ENCODE measurements around the gene MAD2L1BP.
"Not testable (repeated sequence)": the region's sequence is repeated elsewhere in the genome, so short reads cannot be mapped to it uniquely, and the experiment has no call there.

Gene MAD2L1BP, protein sequence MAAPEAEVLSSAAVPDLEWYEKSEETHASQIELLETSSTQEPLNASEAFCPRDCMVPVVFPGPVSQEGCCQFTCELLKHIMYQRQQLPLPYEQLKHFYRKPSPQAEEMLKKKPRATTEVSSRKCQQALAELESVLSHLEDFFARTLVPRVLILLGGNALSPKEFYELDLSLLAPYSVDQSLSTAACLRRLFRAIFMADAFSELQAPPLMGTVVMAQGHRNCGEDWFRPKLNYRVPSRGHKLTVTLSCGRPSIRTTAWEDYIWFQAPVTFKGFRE

DNA sequence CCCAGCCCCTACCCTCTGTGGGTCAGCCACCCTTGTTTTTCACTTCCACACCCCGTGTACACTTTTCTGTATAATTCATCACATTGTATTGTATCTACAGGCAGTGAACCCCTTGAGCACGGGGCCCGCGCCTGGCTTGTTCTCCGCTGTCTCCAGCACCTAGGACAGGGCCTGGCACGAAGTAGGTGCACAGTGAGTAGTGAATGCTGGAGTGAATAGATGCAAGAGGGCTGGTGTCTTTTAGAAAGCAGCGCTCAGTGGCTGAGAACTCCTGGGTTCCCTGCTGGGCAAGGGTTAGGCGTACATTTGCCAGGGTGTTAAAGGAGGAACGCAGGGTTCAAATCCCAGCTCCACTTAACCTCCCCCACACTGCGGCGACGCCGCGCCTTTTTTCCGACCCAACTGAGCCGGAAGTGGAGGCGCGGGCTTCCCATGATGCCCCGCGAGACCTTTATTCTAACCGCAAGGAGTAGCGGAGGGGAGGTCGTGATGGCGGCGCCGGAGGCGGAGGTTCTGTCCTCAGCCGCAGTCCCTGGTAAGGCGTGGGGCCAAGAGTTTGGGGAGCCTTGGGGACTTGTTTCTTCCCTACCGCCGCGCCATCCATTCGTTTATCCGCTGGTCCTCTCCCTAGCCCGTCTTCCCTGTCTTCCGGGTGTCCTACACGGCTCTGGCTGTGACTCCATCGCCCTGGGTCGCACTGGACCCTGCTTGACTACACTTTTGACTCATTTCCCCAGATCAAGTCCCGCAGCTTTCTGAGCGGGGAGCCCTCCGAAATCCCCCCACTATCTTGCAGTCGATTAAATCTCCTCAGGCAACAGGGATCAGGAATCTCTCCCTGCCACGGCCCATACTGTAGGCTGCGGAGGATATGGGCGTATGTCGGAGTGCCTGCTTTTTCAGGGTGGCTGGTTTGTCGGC lies at the start of gene MAD2L1BP:
Gene MAD2L1BP, plus strand, starts transcription at position 454 of the 921 bp plus-strand sequence. Its CDS starts 36 bp downstream, at position 490.
- DNase-seq: peak; percentile 87

DNA sequence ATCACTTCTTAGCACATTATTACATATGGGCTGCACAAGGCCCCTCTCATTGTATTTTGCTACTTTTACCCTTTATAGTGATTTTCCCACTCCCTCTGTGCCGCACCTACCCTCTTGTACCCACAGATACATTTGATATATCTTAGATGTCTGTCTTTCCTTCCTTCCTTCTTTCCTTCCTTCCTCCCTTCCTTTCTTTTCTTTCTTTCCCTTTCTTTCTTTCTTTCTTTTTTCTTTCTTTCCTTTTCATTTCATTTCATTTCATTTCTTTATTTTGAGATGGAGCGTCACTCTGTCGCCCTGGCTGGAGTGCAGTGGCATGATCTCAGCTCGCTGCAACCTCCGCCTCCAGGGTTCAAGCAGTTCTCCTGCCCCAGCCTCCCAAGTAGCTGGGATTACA lies 47.4 kb upstream of the MAD2L1BP start:
- no peak for DNase-seq

- DNase-seq: not testable (repeated sequence)
These were observed 46.1 kb upstream of the MAD2L1BP start for GRCh38 chr6:43589564-43589963.

GRCh38 chr6:43593938-43594337 lies 41.7 kb upstream of the MAD2L1BP start:
- no peak for DNase-seq

DNA sequence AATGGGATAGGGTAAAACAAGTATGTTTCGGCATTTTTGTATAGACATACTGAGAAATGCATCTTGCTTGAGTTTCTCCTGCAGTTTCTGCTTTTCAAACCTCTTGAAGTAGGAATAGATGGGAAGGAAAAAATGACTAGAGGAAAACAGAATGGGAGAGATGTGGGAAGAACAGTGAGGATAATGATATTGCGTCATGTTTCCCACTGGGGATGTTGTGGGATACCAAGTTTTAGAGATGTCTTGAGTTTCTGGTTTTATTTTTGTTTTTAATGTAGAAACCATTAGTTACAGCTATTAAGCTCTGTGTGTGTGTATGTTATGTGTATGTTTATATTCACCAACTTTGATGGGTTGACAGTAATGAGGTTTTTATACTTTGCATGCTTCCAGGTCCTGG lies 35.0 kb upstream of the MAD2L1BP start:
- no peak for DNase-seq

GRCh38 chr6:43604174-43604573 lies 31.5 kb upstream of the MAD2L1BP start:
- no peak for DNase-seq

DNA sequence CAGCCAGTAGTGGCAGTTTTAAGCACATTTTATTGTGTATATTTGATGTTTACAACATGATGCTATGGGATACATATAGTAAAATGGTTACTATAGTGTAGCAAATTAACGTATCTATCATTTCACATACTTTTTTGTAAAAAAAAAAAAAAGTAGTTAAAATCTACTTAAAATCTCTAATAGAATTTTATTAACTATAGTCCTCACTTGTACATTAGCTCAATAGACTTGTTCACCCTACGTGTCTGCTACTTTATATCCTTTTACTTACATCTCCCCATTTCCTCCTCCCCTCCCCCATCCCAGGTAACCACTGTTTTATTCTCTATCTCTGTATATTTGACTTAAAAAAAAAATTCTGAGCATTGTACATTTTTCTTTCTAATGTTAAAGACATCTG lies 29.6 kb upstream of the MAD2L1BP start:
- DNase-seq: no peak

DNA sequence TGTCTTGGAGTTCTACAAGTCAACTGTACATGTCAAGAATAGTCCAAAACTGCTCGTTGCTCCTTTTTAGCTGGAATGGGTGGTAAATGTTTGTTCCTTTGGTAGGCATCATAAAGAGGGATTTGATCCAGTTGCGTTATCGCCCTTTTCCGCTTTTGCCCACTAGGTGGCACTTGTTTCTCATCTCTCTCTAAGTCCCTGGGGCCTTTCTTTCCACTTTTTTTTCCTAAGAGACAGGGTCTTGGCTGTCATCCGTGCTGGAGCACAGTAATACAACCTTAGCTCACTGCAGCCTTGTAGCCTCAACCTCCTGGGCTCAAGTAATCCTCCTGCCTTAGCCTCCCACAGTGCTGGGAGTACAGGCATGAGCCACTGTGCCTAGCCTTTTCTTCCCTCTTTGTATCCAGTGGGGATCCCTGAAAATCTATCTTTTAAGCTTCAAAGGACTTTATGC lies 27.3 kb upstream of the MAD2L1BP start:
- DNase-seq: peak; percentile 83

- DNase-seq: peak; percentile 16
These were observed 26.8 kb upstream of the MAD2L1BP start for GRCh38 chr6:43608807-43609206.

DNA sequence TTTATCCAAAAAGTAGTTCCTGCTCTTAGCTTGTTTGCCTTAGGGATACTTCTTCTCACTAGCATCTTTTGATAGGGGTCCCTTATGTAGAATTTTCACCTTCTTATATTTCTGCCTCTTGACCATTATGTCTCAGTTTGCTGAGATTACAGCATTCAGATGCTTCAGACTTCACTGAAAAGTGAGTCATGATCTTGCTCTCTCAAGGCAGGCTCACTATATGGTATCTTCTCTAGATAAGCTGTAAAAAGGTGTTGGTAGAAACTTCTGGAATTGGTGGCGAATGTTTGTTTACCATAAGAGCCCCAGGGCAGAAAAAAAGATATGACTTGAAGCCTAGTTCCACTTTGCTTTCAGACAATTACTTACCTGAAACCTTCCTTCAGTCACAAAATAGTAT lies 26.2 kb upstream of the MAD2L1BP start:
- no peak for DNase-seq

DNA sequence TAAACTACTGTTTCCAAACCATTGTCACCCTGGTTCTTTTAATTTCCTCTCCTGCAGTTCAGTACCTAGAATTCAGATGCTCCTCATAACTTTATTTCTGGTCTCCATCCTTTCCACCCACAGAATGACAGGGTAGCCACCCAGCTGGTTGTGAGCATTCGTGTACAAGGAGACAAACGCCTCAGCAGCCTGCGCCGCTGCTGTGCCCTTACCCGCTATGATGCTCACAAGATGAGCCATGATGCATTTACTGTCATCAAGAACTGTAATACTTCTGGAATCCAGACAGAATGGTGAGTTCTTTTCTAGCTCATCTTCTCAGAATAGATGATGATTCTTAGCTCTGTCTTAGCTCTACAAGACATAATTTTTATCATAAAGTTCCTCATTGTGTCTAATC lies 25.2 kb upstream of the MAD2L1BP start:
- no peak for DNase-seq

GRCh38 chr6:43613721-43614395 lies 21.8 kb upstream of the MAD2L1BP start:
- no peak for DNase-seq

- DNase-seq: no peak
These were observed 21.3 kb upstream of the MAD2L1BP start for GRCh38 chr6:43614396-43614730.

DNA sequence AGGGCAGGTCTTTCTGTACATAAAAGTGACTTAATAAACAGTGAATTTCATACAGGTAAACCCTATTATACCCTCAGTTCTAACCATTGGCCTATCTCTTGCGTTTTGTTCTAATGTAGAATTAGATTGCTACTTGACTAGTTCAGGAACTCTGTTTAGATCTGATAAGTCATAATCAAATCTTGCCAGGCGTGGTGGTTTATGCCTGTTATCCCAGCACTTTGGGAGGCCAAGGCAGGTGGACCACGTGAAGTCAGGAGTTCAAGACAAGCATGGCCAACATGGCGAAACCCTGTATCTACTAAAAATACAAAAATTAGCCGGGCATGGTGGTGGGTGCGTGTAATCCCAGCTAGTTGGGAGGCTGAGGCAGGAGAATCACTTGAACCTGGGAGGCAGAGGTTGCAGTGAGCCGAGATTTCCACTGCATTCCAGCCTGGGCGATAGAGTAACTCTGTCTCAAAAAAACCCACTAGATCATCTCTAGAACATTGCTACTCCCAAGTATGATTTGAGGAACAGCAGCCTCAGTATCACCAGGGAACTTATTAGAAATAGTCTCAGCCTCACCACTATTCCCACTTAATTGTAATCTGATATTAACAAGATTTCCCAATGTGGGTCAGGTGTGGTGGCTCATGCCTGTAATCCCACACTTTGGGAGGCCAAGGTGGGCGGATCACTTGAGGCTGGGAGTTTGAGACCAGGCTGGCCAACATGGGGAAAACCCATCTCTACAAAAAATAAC lies 18.7 kb upstream of the MAD2L1BP start:
- DNase-seq: peak; percentile 68

- DNase-seq: no peak
These were observed 14.4 kb upstream of the MAD2L1BP start for GRCh38 chr6:43621078-43621835.

- DNase-seq: no peak
These were observed 13.8 kb upstream of the MAD2L1BP start for GRCh38 chr6:43621836-43622180.

GRCh38 chr6:43622541-43622940 lies 13.1 kb upstream of the MAD2L1BP start:
- DNase-seq: no peak

- no peak for DNase-seq
These were observed 11.5 kb upstream of the MAD2L1BP start for GRCh38 chr6:43623880-43624785.

- DNase-seq: no peak
These were observed 10.8 kb upstream of the MAD2L1BP start for GRCh38 chr6:43624786-43625288.

GRCh38 chr6:43625393-43625992 lies 10.1 kb upstream of the MAD2L1BP start:
- no peak for DNase-seq

Measured in hematopoietic multipotent progenitor cell treated with erythropoietin and hydrocortisone succinate and interleukin-3 and kit ligand, for 8 days (in vitro differentiated cells).